ENCODE measurements around the gene CLTA. TPM values are rescaled to one million over a fixed set of nuclear protein-coding genes. Genes with fewer than 3 reads are reported as not detected.
"Not testable (repeated sequence)": the region's sequence is repeated elsewhere in the genome, so short reads cannot be mapped to it uniquely, and the experiment has no call there.

The CLTA gene
- total RNA-seq, 1 experiment from 2014 or later = 418 TPM

GRCh38 chr9:36158122-36158521, 32.6 kb upstream of the CLTA start:
- DNase-seq (ENCODE audit: low read depth) = peak; percentile 62

- DNase-seq (ENCODE audit: low read depth) = no peak
These were observed 31.8 kb upstream of the CLTA start for GRCh38 chr9:36158917-36159316.

GRCh38 chr9:36159509-36159908, 31.2 kb upstream of the CLTA start:
- DNase-seq (ENCODE audit: low read depth) = not testable (repeated sequence)

- DNase-seq (ENCODE audit: low read depth) = not testable (repeated sequence)
These were observed 30.6 kb upstream of the CLTA start for GRCh38 chr9:36160126-36160525.

- peak; percentile 59 for DNase-seq (ENCODE audit: low read depth)
These were observed 29.5 kb upstream of the CLTA start for GRCh38 chr9:36161187-36161586.

- no peak for DNase-seq (ENCODE audit: low read depth)
These were observed 28.4 kb upstream of the CLTA start for GRCh38 chr9:36162211-36162738.

GRCh38 chr9:36163049-36163785, 27.5 kb upstream of the CLTA start:
- peak; percentile 92 for DNase-seq (ENCODE audit: low read depth)

- peak; percentile 78 for DNase-seq (ENCODE audit: low read depth)
These were observed 26.9 kb upstream of the CLTA start for GRCh38 chr9:36163786-36164170.

- no peak for DNase-seq (ENCODE audit: low read depth)
These were observed 26.3 kb upstream of the CLTA start for GRCh38 chr9:36164372-36164771.

- DNase-seq (ENCODE audit: low read depth) = no peak
These were observed 25.7 kb upstream of the CLTA start for GRCh38 chr9:36164989-36165388.

GRCh38 chr9:36165826-36166167, 24.9 kb upstream of the CLTA start:
- peak; percentile 49 for DNase-seq (ENCODE audit: low read depth)

GRCh38 chr9:36166168-36166927, 24.4 kb upstream of the CLTA start:
- peak; percentile 77 for DNase-seq (ENCODE audit: low read depth)

- no peak for DNase-seq (ENCODE audit: low read depth)
These were observed 21.6 kb upstream of the CLTA start, which contains the start of gene CCIN for GRCh38 chr9:36169166-36169565. TSS of gene CCIN (plus strand) at chr9:36169388. CDS start at chr9:36169503, 115 bp downstream.

GRCh38 chr9:36169708-36170107, 21.0 kb upstream of the CLTA start:
- DNase-seq (ENCODE audit: low read depth) = no peak

GRCh38 chr9:36170531-36170930, 20.2 kb upstream of the CLTA start:
- no peak for DNase-seq (ENCODE audit: low read depth)

GRCh38 chr9:36173861-36174260, 16.9 kb upstream of the CLTA start:
- no peak for DNase-seq (ENCODE audit: low read depth)

- DNase-seq (ENCODE audit: low read depth) = no peak
These were observed 16.4 kb upstream of the CLTA start for GRCh38 chr9:36174271-36174670.

- no peak for DNase-seq (ENCODE audit: low read depth)
These were observed 16.0 kb upstream of the CLTA start for GRCh38 chr9:36174731-36175130.

GRCh38 chr9:36175209-36175608, 15.5 kb upstream of the CLTA start:
- not testable (repeated sequence) for DNase-seq (ENCODE audit: low read depth)

GRCh38 chr9:36176496-36176895, 14.2 kb upstream of the CLTA start:
- not testable (repeated sequence) for DNase-seq (ENCODE audit: low read depth)

- peak; percentile 25 for DNase-seq (ENCODE audit: low read depth)
These were observed 13.2 kb upstream of the CLTA start for GRCh38 chr9:36177571-36177970.

GRCh38 chr9:36180243-36180642, 10.5 kb upstream of the CLTA start:
- DNase-seq (ENCODE audit: low read depth) = not testable (repeated sequence)

- DNase-seq (ENCODE audit: low read depth) = peak; percentile 93
These were observed 3.3 kb upstream of the CLTA start for GRCh38 chr9:36187414-36187813.

All from LHCN-M2 (cell line).